NCI-H187 treated with DMSO at 0.1 percent for 48 hours (cell line): ENCODE data around the gene KRTAP5-2.
"Not testable (repeated sequence)": the region's sequence is repeated elsewhere in the genome, so short reads cannot be mapped to it uniquely, and the experiment has no call there.

Source experiments
- DNase-seq: peaks from one replicate; lab custom pipeline; 2025; lab: John Stamatoyannopoulos, UW

Gene KRTAP5-2

GRCh38 chr11:1589996-1590395 is 8.1 kb downstream of the KRTAP5-2 start:
- DNase-seq, result no peak

- DNase-seq, result not testable (repeated sequence)
These were observed 8.7 kb downstream of the KRTAP5-2 start for GRCh38 chr11:1589191-1589963.

GRCh38 chr11:1586699-1587098 is 11.4 kb downstream of the KRTAP5-2 start:
- no peak for DNase-seq

GRCh38 chr11:1584661-1585370 is 13.3 kb downstream of the KRTAP5-2 start, which contains the start of gene KRTAP5-1:
Gene KRTAP5-1 (minus strand): TSS chr11:1585283. CDS start chr11:1585249, 34 bp downstream.
- not testable (repeated sequence) for DNase-seq

- DNase-seq, result not testable (repeated sequence)
These were observed 15.2 kb downstream of the KRTAP5-2 start for GRCh38 chr11:1582909-1583308.

- DNase-seq, result no peak
These were observed 16.1 kb downstream of the KRTAP5-2 start for GRCh38 chr11:1581976-1582375.

GRCh38 chr11:1576825-1577224 is 21.3 kb downstream of the KRTAP5-2 start:
- DNase-seq, result no peak

- not testable (repeated sequence) for DNase-seq
These were observed 22.3 kb downstream of the KRTAP5-2 start for GRCh38 chr11:1575756-1576155.

- no peak for DNase-seq
These were observed 23.2 kb downstream of the KRTAP5-2 start for GRCh38 chr11:1574933-1575242.

- DNase-seq, result no peak
These were observed 23.7 kb downstream of the KRTAP5-2 start for GRCh38 chr11:1574238-1574932.

GRCh38 chr11:1573903-1574237 is 24.2 kb downstream of the KRTAP5-2 start:
- no peak for DNase-seq

- DNase-seq, result no peak
These were observed 24.8 kb downstream of the KRTAP5-2 start for GRCh38 chr11:1573077-1573902.

- DNase-seq, result peak; percentile 53
These were observed 25.7 kb downstream of the KRTAP5-2 start, which contains the start of gene DUSP8 for GRCh38 chr11:1572197-1573076. Gene DUSP8 (minus strand): TSS chr11:1572271. CDS start chr11:1565826, 6,445 bp downstream.

- DNase-seq, result no peak
These were observed 26.3 kb downstream of the KRTAP5-2 start for GRCh38 chr11:1571760-1572196.

- DNase-seq, result no peak
These were observed 27.0 kb downstream of the KRTAP5-2 start for GRCh38 chr11:1570896-1571759.

GRCh38 chr11:1570531-1570895 is 27.6 kb downstream of the KRTAP5-2 start:
- DNase-seq, result no peak

- DNase-seq, result no peak
These were observed 28.1 kb downstream of the KRTAP5-2 start for GRCh38 chr11:1570001-1570453.

GRCh38 chr11:1569251-1569780 is 28.8 kb downstream of the KRTAP5-2 start:
- no peak for DNase-seq

- no peak for DNase-seq
These were observed 29.6 kb downstream of the KRTAP5-2 start for GRCh38 chr11:1568441-1568911.
